ENCODE results near the gene SLC16A10.
A peak's percentile ranks its signal among the peaks of the same experiment; 100 is the strongest.
"Not testable (repeated sequence)": the region's sequence is repeated elsewhere in the genome, so short reads cannot be mapped to it uniquely, and the experiment has no call there.

Gene SLC16A10

DNA sequence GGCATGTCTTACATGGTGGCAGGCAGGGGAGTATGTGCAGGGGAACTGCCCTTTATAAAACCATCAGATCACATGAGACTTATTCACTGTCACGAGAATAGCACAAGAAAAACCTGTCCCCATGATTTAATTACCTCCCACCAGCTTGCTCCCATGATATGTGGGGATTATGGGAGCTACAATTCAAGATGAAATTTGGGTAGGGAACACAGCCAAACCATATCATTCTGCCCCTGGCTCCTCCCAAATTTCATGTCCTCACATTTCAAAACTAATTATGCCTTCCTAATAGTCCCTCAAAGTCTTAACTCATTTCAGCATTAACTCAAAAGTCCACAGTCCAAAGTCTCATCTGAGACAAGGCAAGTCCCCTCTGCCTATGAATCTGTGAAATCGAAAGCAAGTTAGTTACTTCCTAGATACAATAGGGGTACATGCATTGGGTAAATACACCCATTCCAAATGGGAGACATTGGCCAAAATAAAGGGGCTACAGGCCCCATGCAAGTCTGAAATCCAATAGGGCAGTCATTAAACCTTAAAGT, 102.4 kb downstream of the SLC16A10 start:
- not testable (repeated sequence) for DNase-seq

DNA sequence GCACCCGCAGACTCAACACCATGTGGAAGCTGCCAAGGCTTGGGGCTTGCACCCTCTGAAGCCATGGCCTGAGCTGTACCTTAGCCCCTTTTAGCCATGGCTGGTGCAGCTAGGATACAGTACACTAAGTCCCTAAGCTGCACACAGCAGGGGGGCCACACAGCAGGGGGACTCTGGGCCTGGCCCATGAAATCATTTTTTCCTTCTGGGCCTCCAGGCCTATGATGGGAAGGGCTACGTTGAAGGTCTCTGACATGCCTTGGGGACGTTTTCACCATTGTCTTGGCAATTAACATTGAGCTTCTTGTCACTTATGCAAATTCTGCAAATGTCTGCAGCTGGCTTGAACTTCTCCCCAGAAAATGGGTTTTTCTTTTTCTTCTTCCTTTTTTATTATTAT, 103.3 kb downstream of the SLC16A10 start:
- no peak for DNase-seq

DNA sequence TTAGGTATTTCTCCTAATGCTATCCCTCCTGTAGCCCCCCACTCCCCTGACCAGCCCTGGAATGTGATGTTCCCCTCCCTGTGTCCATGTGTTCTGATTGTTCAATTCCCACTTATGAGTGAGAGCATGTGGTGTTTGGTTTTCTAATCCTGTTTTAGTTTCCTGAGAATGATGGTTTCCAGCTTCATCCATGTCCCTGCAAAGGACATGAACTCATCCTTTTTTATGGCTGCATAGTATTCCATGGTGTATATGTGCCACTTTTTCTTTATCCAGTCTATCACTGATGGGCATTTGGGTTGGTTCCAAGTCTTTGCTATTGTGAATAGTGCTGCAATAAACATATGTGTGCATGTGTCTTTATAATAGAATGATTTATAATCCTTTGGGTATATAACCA, 103.8 kb downstream of the SLC16A10 start:
- not testable (repeated sequence) for DNase-seq

DNA sequence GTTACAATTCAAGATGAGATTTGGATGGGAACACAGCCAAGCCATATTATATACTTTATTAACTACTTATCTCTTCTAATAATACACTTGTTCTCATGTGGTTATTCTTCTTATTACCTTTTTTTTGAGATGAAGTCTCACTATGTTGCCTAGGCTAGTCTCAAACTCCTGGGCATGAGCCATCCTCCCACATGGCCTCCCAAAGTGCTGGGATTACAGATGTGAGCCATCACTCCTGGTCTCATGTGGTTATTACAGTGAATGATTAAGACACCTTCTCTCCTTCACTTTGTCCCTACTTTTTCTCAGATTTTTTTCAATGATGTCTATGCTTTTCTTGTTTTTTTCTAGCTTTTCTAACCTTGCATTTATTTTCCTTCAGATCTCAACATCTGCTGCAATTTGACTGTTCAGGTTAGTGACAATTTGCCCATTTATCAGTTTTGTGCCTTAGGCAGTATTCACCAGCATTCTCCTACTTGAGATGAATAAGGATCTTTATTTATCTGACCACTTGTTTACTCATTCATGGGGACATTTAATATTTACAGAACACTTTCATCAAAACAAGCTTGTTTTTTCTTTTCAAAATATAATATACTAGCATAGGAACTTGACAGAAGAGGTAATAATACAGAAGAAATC, 105.7 kb downstream of the SLC16A10 start:
- DNase-seq, result no peak

DNA sequence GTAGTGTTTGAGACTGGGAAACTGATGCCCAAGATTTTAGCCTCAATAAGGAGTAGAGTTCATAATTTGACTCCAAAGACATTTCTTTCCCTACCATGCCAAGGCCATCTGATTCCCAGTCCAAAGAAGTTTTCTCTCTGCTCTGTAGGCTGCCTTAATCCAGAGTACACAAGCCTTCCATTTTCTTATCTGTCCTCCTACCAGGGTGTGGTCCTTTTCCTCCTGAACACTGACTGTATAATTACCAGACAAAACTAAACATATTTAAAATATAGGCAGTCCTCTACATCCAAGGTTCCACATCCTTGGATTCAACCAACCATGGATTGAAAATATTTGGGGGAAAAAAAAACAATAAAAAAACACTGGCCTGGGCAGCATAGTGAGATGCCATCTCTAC, 108.4 kb downstream of the SLC16A10 start:
- no peak for DNase-seq

DNA sequence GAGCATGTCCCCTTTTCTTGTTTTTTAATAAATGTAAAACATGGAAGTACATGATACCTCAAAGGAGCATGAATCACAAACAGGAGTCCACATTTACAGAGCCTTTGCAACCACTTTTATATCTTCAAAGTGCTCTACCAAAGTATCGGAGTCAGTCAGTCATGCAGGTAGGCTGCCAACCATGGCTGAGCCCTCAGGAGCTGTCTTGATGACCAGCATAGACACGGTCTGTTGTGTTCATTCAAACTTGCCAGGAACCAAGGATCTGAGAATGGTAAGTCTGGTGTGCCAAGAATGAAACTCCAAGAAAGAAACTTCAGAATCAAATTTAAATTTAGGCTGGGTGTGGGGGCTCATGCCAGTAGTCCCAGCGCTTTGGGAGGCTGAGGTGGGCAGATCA, 111.5 kb downstream of the SLC16A10 start:
- DNase-seq, result no peak

DNA sequence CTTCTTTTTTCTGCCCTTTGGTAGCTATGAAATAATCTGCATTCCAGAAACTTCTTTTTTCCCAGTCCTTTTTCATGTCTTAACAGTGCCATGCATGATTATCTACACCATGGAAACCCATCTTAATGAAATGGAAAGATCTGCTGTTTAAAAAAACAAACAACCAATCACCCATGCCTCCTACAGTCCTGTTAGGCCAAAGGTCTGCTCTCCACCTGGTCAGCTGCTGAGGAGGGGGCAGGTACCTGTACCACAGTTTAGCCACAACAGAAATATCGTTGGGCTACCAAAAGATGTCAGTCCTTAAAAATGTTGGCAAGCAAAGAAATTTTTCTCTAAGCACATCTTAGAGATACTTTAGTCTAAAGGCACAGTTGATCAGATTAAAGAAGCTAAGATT, 112.6 kb downstream of the SLC16A10 start:
- DNase-seq, result no peak

DNA sequence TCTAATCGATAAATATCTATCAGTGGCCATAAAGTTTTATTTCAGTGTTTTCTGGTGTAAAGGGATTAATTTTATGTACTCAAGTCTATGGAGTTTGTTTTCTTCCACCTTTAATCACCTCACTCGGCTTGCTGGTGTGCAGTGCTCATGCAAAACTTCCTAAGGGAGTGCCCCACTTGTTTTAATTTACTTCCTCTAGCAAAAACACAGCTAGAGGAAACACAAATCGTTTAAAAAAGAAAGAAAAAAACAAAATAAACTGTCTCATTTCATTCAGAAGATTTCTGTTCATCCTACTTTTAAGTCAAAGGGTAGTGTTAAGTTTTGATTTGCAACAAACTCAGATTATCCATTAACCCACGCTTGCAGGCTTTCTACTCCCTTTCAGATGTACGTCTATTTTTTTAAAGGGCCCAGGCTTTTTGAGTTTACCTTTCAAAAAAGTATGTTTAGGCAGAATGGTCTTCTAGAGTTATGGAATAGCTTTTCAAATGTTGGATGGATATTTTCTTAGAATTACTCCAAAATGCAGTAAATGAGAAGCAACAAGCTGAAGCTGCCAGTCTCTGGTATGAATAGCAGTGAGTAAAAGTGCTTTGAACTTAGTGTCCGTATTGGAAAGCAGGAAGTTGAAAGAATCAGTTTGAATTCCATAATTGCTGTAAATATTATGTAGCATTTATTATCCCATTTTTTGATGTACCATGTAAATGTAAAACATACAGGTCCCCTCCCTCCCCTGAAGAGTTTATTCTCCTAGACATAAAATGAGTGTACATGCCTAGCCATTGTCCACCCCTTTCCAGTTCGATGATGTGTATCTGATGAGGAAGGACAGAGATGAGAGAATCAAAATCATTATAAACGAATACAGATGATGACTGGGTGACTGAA, 113.3 kb downstream of the SLC16A10 start:
- no peak for DNase-seq

- no peak for DNase-seq
These were observed 113.9 kb downstream of the SLC16A10 start for GRCh38 chr6:111201244-111201554.

DNA sequence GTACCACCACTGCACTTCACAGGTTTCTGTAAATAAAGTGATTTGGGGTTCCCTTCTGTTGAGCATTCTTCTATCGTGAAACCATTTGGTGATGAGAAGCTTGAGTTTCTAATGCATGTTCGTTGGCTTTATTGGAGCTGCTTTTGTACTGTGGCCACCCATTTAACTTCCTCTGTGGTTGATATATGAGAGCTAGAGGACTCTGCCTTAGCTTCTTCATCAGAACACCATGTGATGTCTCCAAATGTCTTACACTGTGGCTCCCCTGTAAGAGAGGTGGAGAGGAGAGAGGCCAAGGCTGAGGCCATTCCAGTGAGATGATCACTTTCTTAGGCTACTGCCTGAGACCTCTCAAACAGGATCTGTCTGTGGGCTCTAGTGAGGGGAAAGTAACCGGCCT, 114.5 kb downstream of the SLC16A10 start:
- no peak for DNase-seq

DNA sequence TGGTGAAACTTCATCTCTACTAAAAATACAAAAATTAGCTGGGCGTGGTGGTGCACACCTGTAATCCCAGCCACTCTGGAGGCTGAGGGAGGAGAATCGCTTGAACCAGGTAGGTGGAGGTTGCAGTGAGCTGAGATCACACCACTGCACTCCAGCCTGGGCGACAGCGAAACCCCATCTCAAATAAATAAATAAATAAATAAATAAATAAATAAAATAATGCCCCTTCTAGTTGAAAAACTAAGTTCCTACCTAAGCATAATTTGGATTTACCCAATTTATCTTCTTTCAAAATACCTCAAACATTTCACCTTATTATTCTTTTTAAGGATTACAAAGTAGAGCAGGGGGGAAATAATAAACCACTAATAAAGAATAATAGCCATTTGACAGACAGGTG, 116.2 kb downstream of the SLC16A10 start:
- not testable (repeated sequence) for DNase-seq

DNA sequence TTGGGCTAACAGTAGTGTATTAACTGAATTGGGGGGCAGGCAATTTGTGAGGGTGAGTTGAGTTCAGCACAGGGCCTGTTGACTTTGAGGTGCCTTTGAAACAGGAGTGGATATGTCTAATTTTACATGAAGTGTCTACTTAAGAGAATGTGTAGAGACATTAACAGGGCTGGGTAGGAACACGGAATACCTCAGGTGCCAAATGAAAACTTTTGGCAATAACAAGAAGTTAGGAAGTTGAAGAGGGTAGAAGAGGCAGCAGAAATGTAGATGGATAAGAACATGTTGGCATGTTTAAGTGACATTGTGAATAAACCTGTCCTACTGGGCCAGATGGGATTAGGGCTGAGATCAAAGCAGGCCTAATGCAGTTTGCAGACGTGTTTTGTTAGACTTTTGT, 117.0 kb downstream of the SLC16A10 start:
- no peak for DNase-seq

GRCh38 chr6:111204881-111205280, 117.6 kb downstream of the SLC16A10 start:
- DNase-seq, result no peak

- DNase-seq, result no peak
These were observed 118.2 kb downstream of the SLC16A10 start for GRCh38 chr6:111205502-111205901.

GRCh38 chr6:111207141-111207858, 120.0 kb downstream of the SLC16A10 start:
- DNase-seq, result no peak

GRCh38 chr6:111208933-111209332, 121.6 kb downstream of the SLC16A10 start:
- DNase-seq, result no peak

DNA sequence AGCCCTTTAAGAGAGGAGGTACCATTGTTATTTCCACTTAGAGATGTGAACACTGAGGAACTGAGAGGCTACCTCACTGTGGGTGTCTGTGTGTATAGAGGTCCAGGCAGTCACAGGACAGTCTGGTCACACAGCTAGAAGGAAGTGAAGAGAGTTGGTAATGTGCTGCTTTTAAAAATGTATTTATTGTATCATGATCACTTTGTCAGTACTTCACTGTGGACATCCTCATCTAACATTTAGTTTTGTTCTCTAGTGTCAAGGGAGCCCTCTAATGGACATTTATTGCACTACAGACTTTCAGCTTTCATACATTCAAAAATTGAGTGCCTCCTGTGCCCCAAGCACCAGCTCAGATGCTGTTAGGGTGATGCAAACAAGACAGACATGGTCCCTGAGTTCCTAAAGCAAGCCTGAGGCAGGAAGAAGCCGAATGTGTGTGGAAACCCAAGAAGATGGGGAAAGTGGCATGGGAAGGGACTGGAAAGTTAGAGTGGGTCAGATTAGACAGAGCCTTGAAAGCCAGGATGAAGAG, 123.0 kb downstream of the SLC16A10 start:
- DNase-seq, result peak; percentile 56

DNA sequence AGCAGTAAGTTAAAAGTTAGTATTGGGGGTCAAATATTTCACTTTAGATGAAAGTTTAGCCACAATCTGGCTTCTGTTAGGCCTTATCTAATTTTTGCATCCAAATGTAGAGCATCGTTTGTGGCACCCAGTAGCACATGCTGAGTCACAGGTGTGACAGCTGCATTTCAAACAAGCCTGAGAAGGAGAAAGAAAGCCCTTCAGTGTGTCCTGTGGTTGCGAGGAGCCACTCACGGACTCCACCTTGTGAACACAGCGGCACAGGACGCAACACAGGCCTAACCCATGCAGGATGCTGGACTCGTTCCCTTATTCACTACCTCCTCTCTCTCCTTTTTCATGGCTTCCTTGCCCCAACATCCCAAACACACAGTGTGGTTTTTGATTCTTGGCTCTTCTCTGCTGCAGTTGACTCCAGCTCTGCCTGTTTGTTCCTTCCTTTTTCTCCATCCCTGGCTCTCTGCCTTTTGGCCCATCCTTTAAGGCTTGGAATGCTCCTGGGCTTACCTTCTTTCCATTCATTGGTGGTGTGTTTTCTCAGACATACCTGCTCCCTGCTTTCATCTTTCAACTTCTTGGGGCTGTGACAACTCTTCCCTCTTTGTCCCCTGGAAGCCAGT, 124.2 kb downstream of the SLC16A10 start:
- no peak for DNase-seq

DNA sequence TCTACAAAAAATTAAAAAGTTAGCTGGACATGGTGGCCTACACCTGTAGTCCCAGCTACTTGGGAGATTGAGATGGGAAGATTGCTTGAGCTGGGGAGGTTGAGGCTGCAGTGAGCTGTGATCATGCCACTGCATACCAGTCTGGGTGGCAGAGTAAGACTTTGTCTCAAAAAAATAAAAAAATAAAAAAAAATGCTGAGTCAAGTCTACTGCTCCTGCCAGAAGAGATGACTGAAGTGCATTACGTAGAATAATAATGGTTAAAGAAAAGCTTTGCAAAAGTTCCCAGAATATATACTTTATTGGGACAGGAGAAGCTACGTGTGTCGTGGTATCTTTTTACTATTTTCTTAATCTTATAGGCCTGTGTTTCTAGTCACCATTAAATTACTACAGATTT, 125.3 kb downstream of the SLC16A10 start:
- no peak for DNase-seq

DNA sequence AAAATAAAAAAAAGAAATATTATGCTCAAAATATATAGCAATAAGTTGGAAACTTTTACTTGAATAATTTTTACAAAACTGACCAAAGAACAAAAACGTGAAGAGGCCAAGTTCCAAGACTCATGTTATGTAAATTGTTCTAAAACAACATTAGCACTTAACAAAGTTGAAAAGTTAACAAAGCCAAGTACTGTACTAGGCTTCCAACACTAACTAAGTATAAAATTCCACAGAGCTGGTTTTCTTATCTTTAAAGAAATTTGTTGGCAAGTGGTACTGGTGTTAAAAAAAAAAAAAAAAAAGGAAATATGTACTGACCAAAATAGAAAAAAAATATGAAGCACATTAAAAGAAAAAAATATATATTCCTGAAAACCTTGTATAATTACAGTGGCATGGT, 127.8 kb downstream of the SLC16A10 start:
- no peak for DNase-seq

GRCh38 chr6:111219785-111220184, 132.5 kb downstream of the SLC16A10 start:
- DNase-seq, result no peak

- DNase-seq, result no peak
These were observed 133.2 kb downstream of the SLC16A10 start for GRCh38 chr6:111220383-111221031.
